Measurements from ENCODE around the gene ATRAID.
A peak's percentile ranks its signal among the peaks of the same experiment; 100 is the strongest.

The ATRAID gene

DNA sequence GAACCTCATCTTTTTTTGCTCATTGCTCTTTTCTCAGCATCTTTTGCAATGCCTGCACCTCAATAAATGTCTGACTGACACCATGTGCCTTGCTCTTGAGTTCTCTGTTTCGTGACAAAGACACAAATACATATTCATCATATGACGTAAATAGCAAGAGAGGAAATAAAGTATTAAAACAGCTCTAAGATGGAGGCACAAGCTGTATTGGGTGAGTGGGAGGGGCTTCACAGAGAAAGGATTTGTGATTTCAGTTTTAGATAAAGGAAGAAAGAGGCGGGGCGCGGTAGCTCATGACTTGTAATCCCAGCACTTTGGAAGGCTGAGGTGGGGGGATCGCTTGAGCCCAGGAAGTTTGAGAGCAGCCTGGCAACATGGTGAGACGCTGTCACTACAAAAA is 8.2 kb downstream of the ATRAID start:
- DNase-seq, result no peak

DNA sequence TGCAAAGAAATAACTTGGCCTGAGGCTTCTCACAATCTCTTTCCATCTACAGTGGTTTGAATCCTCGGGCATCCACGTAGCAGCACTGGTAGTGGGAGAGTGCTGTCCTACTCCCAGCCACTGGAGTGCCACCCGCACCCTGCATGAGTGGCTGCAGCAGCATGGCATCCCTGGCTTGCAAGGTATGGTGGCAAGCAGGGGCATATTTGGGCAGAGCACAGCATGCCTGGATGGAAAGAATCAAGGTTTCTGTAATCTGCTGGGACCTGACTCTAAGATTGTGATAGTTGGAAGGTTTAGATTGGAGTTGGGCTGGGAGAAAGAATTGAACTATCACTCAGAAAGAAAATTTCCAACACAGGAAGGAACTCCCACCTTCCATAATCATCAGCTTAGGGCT is 9.3 kb downstream of the ATRAID start:
- DNase-seq, result no peak

DNA sequence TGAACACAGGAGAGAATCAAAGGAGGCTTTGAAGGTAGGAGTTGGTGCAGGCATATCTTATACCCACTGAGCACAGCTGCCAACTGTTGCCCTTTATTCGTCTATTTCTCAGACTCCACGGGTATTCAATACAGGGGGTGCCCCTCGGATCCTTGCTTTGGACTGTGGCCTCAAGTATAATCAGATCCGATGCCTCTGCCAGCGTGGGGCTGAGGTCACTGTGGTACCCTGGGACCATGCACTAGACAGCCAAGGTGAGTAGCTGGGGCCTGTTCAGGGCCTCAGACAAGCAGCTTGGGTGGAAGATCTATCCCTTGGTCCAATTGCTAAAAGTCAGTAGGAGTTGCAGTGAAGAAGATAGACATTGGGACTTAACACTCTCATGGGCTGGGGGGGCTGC is 10.6 kb downstream of the ATRAID start:
- DNase-seq, result no peak

DNA sequence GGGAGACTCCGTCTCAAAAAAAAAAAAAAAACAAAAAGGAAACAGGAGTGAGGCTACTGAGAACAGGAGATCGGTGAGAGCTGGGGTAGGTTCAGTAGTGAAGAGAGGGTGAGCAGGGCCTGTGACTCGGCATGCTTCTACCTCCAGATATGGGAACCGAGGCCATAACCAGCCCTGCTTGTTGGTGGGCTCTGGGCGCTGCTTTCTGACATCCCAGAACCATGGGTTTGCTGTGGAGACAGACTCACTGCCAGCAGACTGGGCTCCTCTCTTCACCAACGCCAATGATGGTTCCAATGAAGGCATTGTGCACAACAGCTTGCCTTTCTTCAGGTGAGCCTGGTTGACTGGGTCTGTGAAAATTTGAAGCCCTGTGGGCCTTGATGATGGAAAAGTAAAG is 11.6 kb downstream of the ATRAID start:
- no peak for DNase-seq

DNA sequence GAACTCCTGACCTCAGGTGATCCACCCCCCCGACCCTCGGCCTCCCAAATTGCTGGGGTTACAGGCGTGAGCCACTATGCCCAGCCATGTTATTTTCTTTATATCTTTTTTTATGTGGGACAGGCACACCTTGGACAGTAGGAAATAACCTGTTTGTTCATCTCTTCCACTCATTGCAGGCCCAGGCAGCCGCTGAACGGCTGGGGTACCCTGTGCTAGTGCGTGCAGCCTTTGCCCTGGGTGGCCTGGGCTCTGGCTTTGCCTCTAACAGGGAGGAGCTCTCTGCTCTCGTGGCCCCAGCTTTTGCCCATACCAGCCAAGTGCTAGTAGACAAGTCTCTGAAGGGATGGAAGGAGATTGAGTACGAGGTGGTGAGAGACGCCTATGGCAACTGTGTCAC is 13.7 kb downstream of the ATRAID start:
- no peak for DNase-seq

DNA sequence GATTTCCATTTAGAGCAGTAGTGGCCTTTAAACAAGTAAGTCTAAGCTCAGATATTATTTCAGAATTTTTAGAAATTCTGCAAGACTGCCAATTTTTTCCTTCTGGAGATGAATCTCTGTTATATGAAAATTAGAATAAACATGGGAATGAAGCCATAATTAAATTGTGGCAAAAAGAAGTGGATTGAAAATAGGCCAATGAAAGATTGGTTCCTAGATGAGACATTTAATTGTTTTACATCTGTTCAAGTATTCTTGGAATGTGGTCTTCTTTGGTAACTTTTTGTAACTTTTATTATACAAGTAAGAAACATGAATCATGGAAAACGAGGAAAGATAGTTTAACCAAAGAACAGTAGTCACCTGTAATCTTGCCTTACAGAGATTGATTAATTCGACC is 15.7 kb downstream of the ATRAID start:
- no peak for DNase-seq

DNA sequence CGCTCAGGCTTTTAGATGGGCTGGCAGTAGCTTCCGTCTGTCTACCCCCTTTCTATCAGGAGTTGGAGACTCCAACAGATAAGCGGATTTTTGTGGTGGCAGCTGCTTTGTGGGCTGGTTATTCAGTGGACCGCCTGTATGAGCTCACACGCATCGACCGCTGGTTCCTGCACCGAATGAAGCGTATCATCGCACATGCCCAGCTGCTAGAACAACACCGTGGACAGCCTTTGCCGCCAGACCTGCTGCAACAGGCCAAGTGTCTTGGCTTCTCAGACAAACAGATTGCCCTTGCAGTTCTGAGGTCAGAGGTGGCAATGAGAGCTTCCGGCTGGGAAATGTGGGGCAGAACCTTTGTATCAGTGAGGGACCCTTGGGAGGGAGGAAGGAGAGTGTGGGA is 20.1 kb downstream of the ATRAID start:
- no peak for DNase-seq

DNA sequence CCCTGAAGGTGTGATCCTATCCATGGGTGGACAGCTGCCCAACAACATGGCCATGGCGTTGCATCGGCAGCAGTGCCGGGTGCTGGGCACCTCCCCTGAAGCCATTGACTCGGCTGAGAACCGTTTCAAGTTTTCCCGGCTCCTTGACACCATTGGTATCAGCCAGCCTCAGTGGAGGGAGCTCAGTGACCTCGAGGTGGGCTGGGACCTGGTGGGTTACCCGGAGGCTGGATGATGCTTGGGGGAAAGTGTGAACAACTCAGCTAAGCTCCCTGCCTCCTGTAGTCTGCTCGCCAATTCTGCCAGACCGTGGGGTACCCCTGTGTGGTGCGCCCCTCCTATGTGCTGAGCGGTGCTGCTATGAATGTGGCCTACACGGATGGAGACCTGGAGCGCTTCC is 21.5 kb downstream of the ATRAID start:
- no peak for DNase-seq

DNA sequence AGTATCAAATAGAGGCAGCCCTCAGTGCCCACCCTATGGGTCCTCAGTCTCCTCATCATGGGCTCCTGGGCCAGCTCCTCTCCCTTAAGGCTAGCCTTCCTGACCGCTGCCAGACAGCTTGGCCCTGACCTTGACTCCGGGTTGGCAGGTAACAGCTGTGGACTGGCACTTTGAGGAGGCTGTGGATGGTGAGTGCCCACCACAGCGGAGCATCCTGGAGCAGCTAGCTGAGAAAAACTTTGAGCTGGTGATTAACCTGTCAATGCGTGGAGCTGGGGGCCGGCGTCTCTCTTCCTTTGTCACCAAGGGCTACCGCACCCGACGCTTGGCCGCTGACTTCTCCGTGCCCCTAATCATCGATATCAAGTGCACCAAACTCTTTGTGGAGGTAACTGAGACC is 24.3 kb downstream of the ATRAID start:
- no peak for DNase-seq

DNA sequence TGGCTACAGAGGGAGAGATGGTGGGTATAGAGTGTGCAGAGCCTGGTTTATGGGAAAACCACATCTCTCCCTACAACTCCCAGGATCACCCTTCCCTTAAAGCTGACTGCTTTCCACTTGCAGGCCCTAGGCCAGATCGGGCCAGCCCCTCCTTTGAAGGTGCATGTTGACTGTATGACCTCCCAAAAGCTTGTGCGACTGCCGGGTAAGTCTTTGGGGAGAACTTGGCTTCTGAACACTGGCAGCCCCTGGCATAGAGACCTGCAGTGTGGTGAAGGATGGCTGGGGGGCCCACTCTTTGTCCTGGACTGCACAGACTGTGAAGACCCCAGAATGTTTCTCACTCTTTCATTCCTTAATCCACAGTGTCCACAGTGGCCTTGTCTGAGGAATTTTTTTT is 24.8 kb downstream of the ATRAID start:
- DNase-seq, result no peak

DNA sequence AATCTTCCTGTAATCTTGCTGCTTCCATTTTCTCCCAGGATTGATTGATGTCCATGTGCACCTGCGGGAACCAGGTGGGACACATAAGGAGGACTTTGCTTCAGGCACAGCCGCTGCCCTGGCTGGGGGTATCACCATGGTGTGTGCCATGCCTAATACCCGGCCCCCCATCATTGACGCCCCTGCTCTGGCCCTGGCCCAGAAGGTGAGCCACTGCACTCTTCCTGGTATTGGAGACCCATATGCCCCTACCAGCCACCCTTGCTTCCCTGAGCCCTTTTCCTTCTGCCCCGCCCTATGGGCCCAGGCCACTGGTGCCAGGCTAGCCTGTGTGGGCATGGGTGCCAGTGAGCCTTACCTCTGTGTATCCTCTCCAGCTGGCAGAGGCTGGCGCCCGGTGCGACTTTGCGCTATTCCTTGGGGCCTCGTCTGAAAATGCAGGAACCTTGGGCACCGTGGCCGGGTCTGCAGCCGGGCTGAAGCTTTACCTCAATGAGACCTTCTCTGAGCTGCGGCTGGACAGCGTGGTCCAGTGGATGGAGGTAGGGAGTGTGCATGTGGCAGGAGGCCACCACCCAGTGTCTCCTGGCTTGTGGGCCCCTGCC is 25.6 kb downstream of the ATRAID start:
- DNase-seq, result no peak

DNA sequence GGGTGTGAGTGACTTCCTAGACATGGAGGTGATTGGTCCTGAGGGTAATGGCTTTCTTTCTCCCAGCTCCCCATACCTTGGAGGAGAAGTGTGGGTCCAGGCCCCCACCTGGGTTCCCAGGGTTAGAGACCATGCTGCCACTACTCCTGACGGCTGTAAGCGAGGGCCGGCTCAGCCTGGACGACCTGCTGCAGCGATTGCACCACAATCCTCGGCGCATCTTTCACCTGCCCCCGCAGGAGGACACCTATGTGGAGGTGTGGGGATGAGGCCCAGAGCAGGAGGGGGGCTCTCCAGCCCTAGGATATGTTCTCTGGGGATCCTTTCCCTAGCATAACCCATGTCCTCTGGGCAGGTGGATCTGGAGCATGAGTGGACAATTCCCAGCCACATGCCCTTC is 27.1 kb downstream of the ATRAID start:
- DNase-seq, result no peak

DNA sequence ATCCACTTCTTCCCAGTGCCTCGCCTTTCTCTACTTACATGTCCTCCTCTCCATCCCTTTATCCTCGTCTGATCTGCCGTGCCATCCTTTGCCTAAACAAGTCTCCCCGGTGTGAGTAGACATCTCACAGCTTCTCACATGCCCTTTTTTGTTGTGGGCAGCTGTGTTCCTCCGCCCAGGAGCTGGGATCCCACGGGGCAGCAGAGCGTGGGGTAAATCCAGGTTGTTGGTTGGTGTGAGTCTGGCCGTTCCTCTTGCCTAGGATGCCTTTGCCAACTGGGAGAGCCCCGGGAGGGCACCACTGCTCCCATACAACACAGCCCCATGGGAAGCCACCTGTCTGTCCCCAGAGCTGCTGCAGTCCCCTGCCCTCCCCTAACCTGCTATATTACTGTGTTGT is 28.6 kb downstream of the ATRAID start:
- no peak for DNase-seq

DNA sequence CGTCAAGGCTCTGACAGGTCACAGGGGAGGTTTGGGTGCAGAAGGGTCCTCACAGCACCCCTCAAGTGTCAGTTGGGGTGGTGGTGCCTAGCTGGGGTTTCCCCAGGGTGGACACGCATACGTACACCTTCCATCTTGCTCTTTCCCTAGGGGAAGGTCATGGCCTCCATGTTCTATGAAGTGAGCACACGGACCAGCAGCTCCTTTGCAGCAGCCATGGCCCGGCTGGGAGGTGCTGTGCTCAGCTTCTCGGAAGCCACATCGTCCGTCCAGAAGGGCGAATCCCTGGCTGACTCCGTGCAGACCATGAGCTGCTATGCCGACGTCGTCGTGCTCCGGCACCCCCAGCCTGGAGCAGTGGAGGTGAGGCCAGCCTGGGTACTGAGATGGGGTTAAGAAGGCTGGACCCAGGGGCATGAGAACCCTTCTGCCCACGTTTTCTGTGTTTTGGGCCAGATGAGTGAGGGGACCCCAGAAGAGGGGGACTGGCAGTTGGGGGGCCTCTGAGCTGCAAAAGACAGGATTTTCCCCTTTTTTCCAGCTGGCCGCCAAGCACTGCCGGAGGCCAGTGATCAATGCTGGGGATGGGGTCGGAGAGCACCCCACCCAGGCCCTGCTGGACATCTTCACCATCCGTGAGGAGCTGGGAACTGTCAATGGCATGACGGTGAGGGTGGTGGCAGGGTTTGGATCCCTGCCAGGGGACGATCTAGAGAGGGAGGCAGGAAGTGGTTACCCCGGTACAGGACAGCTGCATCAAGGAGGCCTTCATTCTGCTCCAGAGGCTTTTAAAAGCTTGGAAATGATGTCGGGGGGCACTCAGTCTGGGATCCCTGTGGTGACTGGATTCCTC is 30.1 kb downstream of the ATRAID start:
- no peak for DNase-seq

DNA sequence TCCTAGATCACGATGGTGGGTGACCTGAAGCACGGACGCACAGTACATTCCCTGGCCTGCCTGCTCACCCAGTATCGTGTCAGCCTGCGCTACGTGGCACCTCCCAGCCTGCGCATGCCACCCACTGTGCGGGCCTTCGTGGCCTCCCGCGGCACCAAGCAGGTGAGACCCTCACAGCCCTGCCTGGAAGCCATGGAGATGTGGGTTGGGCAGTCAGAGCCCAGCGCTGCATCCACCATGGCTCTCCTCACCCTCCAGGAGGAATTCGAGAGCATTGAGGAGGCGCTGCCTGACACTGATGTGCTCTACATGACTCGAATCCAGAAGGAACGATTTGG is 30.7 kb downstream of the ATRAID start:
- no peak for DNase-seq

DNA sequence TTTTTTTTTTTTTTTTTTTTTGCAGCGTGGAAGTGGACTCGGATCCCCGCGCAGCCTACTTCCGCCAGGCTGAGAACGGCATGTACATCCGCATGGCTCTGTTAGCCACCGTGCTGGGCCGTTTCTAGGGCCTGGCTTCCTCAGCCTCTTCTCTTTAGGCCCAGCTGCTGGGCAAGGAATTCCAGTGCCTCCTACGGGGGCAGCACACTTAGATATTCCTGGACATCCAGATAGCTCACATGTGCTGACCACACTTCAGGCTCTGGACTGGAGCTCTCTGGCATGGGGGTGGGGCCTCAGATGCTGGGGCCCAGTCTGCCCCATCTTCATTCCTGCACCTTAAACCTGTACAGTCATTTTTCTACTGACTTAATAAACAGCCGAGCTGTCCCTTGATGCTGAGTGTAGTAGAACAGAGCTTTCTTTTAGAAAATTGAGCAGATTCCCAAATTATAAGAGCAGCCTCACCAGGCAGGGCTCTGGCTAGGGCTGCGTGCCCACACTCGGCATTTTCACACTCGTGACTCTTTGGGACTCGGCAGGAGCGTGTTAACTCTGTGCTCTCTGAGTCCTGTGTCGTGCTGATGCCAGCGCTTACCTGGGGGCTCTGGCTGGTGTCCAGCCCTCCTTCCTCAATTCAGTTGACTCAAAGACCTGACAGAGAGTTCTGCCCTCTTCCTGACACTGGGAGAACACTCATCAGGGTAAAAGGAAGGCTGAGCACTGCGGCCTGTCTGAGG is 31.7 kb downstream of the ATRAID start:
- DNase-seq, result no peak

DNA sequence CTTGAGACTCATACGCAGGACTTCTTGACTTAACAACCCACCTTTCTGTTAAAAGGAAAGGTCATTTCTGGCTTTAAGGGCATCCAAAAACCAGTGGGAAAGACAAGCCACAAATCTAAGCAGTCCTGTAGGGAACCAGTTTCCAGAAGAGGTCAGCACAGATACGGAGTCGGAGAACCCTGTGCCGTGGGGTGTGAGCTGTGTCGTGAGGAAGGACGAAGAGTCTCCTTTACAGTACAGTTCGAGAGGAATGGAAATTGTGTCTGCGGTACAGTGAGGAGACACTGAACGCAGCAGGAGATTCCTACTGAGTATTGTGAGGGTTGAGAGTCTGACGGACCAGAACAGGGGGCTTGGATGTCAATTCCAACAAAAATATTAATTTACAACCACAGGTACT is 33.3 kb downstream of the ATRAID start:
- DNase-seq, result no peak

DNA sequence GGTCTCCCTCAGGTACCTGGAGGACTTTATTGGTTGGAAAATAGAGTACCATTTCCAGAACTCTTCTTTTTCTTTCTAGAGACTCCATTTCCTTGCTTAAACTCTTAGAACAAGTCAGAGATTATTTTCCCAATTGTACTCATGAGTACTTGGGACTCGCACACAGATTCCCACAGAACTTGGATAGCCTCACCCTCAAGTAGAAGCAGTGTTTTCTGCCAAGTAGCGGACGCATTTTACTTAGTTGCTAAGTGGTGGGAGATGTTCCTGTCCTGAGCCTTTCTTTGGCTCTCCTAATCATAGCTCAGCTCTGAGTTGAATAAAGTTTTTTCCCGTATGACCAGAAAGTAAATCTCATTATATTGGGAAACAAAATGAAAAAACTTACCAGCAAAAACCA is 33.8 kb downstream of the ATRAID start:
- peak; percentile 5 for DNase-seq

DNA sequence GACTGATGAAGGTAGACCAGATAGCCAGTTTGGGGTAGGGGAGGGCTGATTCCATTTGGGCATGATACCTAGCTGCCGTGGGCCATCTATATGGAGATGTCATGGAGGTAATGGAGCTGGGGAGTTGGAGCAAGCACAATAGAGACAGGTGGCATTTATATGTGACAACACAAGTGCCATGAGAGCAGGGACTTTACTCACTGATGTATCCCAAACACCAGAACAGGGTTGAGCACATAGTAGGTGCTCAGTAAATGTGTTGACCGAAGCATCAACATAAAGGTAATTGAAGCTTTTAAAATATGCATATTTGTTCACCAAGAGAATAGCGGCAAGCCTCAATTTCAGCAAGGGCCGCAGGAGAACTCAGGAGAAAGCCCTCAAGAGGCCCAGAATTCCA is 36.1 kb downstream of the ATRAID start:
- no peak for DNase-seq

DNA sequence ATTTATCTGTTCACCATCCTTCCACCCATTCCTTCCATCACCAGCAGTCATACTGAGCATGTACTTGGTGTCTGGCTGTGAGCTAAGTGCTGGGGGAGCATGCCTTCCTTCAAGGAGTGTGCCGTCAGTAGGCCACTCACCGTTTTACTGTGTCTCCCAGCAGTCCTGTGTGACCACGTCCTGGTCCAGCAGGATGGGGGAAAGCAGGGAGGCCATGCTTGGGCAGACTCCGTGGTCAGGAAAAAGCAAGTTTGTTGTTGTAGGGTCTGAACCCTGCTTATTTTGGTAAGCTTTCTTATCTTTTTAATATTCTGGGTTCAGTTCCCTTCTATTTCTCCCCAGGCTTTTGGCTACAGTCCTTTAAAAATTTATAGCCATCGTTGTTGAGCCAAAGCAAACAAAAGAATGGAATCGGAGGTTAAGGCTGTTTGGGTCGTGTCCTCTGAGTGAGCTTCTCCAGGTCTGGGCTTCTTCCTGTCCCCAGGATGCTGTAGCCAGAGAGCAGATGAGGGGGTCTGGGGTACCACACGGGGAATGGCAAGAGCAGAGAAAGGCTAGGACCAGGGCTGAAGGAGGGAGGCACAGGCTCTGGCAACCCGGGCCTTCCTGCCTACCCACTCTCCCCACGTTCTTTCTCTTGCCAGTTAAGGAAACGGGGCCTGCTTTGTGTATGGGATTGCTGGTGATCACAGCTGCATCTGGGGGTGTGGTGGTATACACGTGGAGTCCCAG is 37.5 kb downstream of the ATRAID start:
- no peak for DNase-seq

DNA sequence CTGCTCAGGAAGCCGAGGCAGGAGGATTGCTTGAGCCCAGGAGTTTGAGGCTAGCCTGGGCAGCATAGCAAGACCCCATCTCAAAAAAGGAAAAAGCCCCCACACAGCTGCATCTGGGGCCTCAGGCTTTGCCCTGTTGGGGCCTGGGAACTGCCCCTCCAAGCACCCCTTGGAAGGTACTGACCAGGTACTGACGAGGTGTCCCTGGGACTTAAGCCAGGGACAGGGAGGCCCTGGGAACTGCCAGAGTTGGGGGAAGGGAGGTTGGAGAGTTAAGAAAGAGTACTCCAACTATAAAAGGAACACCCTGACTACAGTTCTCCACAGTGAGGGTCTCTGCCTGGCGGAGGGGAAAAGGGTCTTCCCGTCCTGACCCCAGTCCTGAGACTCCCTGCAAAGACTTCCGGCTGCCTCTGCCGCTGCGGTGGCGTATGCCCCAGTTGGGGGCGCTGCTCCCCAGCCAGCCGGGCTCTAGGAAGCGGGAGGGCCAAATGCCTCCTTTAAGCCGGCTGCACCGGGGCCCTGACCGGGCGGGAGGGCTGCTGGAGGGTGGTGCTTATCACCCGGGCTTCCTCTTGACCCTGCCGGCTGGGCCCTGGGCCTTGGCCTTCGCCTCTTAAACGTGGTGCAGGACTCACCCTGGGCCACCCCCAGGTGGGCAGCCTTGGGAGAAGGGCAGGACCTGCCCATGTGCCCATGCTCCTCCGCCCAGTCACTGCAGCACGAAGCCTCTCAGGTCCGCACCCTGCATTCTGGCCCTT is 38.2 kb downstream of the ATRAID start:
- DNase-seq, result peak; percentile 8

DNA sequence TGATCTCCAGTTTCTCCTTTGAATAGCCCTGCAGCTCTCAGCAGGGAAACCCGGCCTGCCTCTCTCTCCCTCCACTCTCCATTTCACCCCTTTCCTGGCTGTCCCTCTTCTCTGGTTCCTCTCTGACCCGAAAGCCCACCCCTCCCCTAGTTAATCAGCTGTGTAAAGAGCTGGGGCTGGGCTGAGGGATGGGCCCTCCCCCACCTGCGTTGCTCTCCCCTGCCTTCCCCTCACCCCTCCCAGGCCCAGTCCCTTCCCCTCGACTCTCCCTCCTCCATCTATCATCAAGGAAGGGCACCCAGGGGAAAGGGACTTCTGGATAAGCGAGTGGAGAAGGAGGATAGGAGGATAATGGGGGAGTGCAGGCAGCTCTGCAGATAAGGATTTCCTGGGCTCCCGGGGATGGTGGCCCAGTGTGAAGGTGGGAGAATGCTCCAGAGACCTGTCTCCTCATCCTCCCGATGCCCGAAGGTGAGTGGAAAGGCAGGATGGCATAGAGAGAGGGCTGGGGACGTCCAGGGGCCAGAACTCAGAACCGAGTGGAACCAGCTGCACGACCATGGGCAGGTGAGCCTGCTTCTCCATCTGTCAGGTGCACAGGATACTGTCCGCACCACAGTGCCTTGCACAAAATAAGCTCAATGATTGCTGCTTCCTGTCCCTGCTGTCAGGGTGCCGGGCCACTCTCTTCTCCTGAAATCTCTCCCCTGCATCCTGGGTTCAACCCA is 39.0 kb downstream of the ATRAID start:
- DNase-seq, result no peak

Data from midbrain (tissue), 1 donor.